Activated naive CD8-positive, alpha-beta T cell treated with anti-CD3 and anti-CD28 coated beads, Interleukin-2, amount 50 U/mL, for 16 hours (primary cell): Measurements from ENCODE around the gene ABCG1.

Experiments used
- DNase-seq: peaks from one replicate; pipeline ENCODE4 v3.0.0-alpha.2; 2020; ENCODE audit warnings: low read depth, low spot score

Gene ABCG1

DNA sequence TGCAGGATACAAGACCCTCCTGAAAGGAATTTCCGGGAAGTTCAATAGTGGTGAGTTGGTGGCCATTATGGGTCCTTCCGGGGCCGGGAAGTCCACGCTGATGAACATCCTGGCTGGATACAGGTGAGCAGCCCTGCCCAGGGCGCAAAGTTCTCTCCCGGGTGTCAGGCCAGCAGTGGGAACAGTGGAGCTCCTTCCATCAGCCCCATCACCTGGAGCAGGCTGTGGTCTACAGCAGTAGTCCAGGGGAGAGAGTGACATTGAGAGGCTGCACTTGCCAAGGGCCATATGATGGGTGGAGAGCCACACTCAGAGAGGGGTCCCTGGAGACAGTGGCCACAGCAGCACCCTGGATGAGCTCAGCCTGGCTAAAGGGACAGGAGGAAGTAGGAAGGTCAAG lies 52.1 kb downstream of the ABCG1 start:
- DNase-seq: no peak

GRCh38 chr21:42272109-42272962 lies 53.4 kb downstream of the ABCG1 start:
- no peak for DNase-seq

DNA sequence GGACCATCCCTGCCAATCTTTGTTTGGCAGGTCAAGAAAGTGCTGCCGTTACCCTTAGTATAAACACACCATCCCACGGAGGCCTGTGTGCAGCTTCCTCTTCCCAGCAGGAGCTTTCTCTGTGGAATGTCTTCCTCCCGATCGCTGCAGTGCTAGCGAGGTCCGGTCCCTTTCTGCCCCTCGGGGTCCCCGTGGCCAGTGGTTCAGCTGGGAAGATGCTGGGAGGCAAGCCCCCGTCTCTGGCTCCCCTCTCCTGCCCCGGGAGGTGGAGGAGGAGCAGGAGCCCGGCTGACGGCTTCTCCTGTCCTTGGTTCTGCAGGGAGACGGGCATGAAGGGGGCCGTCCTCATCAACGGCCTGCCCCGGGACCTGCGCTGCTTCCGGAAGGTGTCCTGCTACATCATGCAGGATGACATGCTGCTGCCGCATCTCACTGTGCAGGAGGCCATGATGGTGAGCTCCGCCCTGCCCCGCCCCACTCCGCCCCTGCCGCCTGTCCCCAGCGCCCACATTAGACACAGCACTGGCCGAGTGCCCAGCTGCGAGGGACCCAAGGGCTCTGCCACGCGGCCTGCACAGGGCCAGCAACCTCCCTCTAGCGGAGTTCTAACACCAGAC lies 54.2 kb downstream of the ABCG1 start:
- no peak for DNase-seq

DNA sequence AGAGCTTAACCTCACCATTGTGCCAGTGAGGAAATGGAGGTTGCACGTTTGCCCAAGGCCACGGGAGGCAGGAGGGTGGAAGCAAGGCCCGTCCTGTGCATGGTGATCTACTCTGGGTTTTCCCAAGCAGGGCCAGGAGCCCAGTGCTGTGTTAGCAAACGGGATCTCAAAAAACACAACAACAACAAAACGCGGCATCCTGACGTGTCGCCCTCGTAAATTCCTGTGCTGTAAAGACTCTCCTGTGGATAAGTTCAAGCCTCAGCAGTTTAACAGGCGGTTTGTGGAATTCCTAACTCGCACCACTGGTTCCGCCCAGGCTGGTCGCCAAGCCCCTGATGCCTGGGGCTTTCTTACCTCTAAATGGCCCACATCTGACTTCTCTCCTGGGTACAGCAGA lies 57.1 kb downstream of the ABCG1 start:
- no peak for DNase-seq

DNA sequence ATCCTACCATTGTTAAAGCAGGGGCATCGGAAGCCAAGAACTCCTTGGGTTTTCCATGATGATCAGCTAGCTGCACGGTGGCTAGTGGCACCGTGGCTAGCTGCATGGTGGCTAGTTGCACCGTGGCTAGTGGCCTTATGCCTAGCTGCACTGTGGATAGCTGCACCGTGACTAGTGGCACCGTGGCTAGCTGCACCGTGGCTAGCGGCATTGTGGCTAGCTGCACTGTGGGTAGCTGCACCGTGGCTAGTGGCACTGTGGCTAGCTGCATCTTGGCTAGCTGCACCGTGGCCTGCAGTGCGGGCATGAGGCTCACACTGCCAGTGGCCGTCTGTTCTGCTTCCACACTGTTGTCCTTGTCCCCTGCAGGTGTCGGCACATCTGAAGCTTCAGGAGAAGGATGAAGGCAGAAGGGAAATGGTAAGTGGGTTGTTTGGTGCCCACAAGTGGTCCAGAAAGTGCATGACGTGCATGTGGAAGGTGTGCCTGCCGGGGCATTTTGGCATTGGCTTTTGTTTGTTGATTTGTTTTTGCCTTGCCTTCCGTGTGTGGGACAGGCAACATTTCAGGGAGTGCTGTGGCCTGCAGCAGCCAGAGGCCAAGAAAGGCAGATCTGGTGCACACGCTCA lies 57.7 kb downstream of the ABCG1 start:
- no peak for DNase-seq

GRCh38 chr21:42277593-42277992 lies 58.7 kb downstream of the ABCG1 start:
- DNase-seq: no peak

GRCh38 chr21:42278451-42279149 lies 59.7 kb downstream of the ABCG1 start:
- DNase-seq: no peak

DNA sequence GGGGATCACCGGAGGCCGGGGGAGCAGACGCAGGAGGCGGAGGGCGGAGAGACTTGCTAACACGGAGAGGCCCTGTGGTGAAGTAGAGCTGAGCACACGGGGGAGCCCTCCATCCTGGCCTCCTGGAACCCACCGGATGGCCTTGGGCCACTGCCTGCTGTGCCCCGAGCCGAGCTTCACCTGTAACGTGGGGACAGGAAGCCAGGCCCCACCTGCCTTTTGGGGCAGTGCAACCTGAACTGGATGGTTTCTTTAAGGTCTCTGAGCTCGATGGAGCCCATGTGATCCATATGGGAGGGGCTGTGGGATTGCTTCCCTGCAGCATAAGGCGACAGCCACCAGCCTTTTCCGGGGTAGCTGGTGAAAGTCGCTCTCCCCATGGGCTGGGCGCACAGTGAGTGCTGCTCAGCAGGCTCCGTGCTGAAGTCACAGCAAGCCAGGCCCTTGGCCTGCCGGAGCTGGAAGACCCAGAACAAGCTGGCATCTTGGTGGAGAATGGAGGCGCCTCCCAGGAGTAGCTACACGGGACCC lies 60.5 kb downstream of the ABCG1 start:
- no peak for DNase-seq

DNA sequence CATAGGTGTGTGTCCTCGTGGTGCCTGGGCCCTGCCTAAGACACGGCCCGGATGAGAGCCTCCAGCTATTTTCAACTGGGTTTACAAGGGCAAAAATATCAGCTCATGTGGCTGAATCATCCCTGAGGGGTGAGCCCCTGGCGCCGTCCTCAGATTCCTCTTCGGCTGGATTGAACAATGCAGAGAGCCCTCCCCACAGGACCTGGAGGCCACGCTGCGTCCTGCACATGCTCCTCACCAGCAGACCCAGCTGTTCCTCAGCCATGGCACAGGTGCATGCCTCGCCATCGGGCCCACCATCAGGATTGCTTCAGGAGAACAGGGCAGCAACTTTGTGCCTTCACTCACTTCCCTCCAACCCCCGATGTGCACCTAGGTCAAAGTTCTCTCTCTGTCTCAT lies 60.9 kb downstream of the ABCG1 start:
- DNase-seq: no peak

DNA sequence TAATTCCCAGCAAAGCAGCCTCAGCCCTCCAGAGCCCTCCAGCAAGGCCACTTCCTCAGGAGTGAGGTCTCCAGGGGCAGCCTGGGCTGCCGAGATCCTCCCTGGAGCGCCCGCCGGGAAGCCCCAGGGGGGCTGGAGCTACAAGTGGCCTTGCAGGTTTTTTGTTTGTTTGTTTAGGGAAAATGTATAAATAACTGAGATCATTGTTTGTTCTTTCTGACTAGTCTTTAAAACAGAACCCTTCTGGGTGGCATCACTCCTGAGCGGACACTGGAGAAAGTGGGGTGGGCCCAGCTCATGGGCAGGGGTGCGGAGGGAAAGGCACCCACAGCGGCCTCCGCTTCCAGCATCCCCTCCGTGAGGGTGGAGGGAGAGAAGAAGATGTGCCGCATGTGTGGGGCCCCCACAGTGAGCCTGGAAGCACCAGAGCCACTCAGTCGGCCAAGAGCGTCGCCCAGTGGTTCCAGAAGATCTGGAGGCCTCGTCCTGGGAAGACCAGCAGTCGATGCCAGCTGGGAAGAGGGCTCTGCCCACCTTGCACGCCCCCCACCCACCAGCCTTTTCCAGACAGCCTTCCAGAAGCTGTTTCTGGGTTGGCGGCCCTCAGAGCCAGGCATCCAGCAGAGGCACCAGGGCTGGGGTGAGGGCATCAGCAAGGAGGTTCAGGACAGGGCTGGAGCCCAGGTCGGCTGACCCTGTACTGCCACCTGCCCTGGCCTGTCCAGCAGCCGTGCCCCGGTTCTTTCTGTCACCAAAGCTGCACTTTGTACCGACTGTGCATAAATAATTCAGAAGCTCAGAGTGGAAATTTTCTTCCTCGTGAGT lies 61.6 kb downstream of the ABCG1 start:
- no peak for DNase-seq

- no peak for DNase-seq
Measured at GRCh38 chr21:42281181-42281680, 62.3 kb downstream of the ABCG1 start.

DNA sequence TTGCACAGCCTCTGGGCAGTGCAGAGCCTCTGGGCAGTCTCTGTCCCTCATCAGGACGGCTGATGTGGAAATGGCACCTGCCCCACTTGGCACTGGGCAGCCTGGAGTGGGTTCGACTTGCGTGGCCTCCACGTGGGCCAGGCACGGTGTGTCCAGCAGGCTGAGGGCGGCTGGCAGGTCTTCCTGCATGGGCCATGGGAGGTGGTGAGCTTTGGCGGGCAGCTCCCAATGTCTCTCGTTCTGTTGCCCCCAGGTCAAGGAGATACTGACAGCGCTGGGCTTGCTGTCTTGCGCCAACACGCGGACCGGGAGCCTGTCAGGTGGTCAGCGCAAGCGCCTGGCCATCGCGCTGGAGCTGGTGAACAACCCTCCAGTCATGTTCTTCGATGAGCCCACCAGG lies 63.1 kb downstream of the ABCG1 start:
- DNase-seq: no peak

DNA sequence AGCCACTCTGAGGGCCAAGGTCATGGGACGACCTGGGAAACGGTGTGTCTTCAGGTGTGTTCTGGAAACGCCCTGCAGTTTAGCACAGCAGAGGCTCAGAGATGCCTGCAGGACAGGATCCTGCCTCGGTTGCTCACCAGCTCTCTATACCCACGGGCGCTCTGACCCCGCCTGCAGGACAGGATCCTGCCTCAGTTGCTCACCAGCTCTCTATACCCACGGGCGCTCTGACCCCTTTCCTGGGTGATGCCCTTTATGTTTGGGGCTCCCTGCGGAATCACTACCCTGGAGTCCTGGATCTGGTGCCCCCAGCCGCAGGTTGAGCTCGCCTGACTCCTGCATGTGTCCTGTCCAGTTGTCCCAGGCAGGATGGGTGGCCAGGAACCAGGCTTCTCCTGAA lies 63.8 kb downstream of the ABCG1 start:
- no peak for DNase-seq

DNA sequence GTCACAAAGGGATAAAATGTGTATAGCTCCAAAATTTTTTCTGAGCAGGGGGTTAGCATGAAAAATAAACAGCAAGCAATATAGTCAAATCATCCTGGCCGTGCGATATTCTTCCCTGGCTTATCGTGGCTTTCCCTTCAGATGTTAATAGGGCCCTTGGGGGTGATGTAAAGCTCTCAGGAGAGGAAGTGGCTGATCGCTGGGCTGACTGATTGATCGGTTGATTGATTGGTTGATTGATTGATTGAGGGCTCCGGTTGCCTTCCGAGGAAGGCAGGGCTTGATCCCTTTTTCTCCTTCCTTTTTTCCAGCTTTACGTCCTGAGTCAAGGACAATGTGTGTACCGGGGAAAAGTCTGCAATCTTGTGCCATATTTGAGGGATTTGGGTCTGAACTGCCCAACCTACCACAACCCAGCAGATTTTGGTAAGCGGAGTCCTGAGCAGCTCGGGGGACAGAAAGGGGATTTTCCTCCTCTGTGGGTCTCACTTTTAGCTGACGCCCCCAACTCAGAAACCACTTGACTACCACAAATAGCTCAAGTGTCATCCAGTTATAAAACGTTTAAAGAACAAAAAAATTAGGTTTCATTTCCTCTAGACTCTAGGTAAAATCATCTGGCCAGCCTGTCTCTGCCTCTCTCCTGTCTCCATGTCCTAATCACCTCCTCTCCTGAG lies 66.8 kb downstream of the ABCG1 start:
- DNase-seq: no peak

DNA sequence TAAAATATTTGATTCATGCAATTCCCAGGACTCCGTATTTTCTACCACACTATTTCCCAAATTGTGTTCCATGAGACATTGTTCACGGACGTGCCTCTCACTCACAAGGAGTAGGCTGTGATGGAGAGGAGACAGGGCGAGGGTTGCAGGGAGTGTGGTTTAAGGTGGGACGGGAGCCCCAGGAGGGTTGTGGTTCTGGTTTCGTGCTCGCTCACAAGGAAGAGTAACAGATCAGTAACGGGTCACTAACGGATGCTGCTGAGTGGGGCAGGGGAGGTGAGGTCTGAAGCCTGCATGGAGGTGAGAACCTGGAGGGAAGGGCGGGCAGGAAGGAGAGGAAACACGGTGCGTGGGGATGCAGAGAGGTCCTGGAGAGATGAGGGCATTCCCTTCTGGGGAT lies 67.5 kb downstream of the ABCG1 start:
- no peak for DNase-seq

DNA sequence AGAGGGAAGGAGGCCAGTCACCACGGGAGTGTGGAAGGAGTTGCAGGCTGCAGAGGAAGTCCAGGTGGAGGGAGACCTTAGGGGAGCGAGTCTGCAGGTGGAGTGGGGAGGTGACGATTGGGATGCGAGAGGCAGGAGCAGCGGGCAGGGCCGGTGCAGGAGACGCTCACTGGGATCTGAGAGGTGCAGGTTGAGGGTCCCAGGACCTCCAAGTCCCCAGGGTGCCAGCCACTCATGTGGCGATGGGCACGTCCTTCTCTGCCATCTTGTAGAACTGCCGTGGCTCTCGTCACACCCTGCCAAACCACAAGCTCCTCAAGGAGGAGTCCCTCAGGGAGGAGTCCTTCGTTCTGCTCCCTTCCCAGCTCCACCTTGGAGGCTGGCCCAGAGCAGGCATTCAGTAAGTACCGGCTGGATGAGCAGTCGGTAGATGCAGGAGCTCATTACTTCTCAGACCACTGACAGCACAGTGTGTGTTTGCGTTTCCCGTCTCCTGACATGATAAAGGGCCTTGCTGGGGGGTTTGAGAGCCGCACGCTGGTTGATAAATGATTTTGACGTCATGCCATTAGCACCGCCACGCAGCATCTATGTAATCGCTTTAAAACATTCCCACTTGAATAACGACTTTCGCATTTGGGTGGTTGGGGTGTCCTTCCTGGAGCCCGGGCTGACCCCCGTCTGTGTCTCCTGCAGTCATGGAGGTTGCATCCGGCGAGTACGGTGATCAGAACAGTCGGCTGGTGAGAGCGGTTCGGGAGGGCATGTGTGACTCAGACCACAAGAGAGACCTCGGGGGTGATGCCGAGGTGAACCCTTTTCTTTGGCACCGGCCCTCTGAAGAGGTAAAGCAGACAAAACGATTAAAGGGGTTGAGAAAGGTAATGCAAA lies 68.5 kb downstream of the ABCG1 start:
- no peak for DNase-seq

GRCh38 chr21:42288962-42289361 lies 70.0 kb downstream of the ABCG1 start:
- no peak for DNase-seq

DNA sequence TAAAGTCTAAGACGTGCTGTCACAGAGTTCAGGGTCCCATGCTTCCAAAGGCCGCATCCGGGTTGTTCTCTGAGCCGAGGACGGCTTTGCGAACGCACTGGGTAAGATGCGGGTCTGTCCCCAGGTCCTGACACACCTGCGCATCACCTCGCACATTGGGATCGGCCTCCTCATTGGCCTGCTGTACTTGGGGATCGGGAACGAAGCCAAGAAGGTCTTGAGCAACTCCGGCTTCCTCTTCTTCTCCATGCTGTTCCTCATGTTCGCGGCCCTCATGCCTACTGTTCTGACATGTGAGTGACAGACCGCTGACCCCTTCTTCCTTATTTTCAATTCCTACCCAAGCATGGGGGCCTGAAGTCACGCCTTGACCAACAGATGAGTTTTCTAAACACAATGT lies 71.0 kb downstream of the ABCG1 start:
- no peak for DNase-seq

- DNase-seq: no peak
Measured at GRCh38 chr21:42290505-42290904, 71.6 kb downstream of the ABCG1 start.
